Germinal center (tissue), 1 donor: ENCODE measurements around the gene DHDH.
"Not testable (repeated sequence)": the region's sequence is repeated elsewhere in the genome, so short reads cannot be mapped to it uniquely, and the experiment has no call there.

Source experiments
- DNase-seq: peaks from one replicate; pipeline ENCODE4 v3.0.0; 2012; ENCODE audit warnings: mixed read lengths, low spot score

Gene DHDH

GRCh38 chr19:48933382-48933932 is at the start of gene DHDH:
Gene DHDH (plus strand): TSS chr19:48933699. CDS start chr19:48933722, 23 bp downstream.
- peak; percentile 87 for DNase-seq

GRCh38 chr19:48883726-48884125 is 49.8 kb upstream of the DHDH start:
- no peak for DNase-seq

GRCh38 chr19:48887861-48888612 is 45.5 kb upstream of the DHDH start:
- no peak for DNase-seq

GRCh38 chr19:48889496-48889895 is 44.0 kb upstream of the DHDH start:
- not testable (repeated sequence) for DNase-seq

- DNase-seq: no peak
Measured at GRCh38 chr19:48890551-48890950, 42.9 kb upstream of the DHDH start.

GRCh38 chr19:48895226-48895625 is 38.3 kb upstream of the DHDH start:
- no peak for DNase-seq

GRCh38 chr19:48896191-48896720 is 37.2 kb upstream of the DHDH start:
- DNase-seq: peak; percentile 84

GRCh38 chr19:48897181-48897580 is 36.3 kb upstream of the DHDH start:
- no peak for DNase-seq

- not testable (repeated sequence) for DNase-seq
Measured at GRCh38 chr19:48899386-48899749, 34.1 kb upstream of the DHDH start.

- peak; percentile 99 for DNase-seq
Measured at GRCh38 chr19:48899781-48900476, 33.6 kb upstream of the DHDH start, which contains the start of gene NUCB1. Gene NUCB1 (plus strand): TSS chr19:48900312. CDS start chr19:48900797, 485 bp downstream.

- DNase-seq: peak; percentile 51
Measured at GRCh38 chr19:48900477-48901406, 32.8 kb upstream of the DHDH start.

GRCh38 chr19:48902291-48902690 is 31.2 kb upstream of the DHDH start:
- DNase-seq: not testable (repeated sequence)

GRCh38 chr19:48903788-48904187 is 29.7 kb upstream of the DHDH start:
- DNase-seq: not testable (repeated sequence)

- DNase-seq: no peak
Measured at GRCh38 chr19:48905664-48906063, 27.8 kb upstream of the DHDH start.

- no peak for DNase-seq
Measured at GRCh38 chr19:48906324-48906723, 27.2 kb upstream of the DHDH start.

GRCh38 chr19:48907671-48908070 is 25.8 kb upstream of the DHDH start:
- no peak for DNase-seq

GRCh38 chr19:48909424-48910077 is 23.9 kb upstream of the DHDH start:
- DNase-seq: not testable (repeated sequence)

GRCh38 chr19:48910803-48911202 is 22.7 kb upstream of the DHDH start:
- no peak for DNase-seq

GRCh38 chr19:48913114-48913889 is 20.2 kb upstream of the DHDH start:
- peak; percentile 58 for DNase-seq

- DNase-seq: no peak
Measured at GRCh38 chr19:48914181-48914580, 19.3 kb upstream of the DHDH start.
